Activated naive CD4-positive, alpha-beta T cell treated with anti-CD3 and anti-CD28 coated beads, Interleukin-2, amount 10 ng/mL, durations not matched to agents 7 days and 5 days (primary cell): ENCODE measurements around the gene ANK2.

Source experiments
- CTCF ChIA-PET: fragments of 350-600 bp; sonication (Branson Sonifier 250); formaldehyde crosslinking; loops from one replicate; lab custom pipeline; 2021; ENCODE audit warnings: antibody characterized with exemption; lab: Charles Lee
- DNase-seq: peaks from one replicate; pipeline ENCODE4 v3.0.0-alpha.2; 2020
- H3K27ac Mint-ChIP-seq: one replicate; pipeline ENCODE4 v1.8.0; 2021; ENCODE audit warnings: mild to moderate bottlenecking, moderate library complexity, mixed read lengths
- H3K27me3 Mint-ChIP-seq: one replicate; pipeline ENCODE4 v1.8.0; 2021; ENCODE audit warnings: mild to moderate bottlenecking, mixed read lengths
- H3K36me3 Mint-ChIP-seq: one replicate; pipeline ENCODE4 v1.8.0; 2021; ENCODE audit warnings: mixed read lengths
- H3K4me1 Mint-ChIP-seq: one replicate; pipeline ENCODE4 v1.8.0; 2021; ENCODE audit warnings: mixed read lengths
- H3K4me3 Mint-ChIP-seq: one replicate; pipeline ENCODE4 v1.8.0; 2021; ENCODE audit warnings: mild to moderate bottlenecking, moderate library complexity, mixed read lengths
- H3K9me3 Mint-ChIP-seq: one replicate; pipeline ENCODE4 v1.8.0; 2021; ENCODE audit warnings: mixed read lengths

ANK2 gene

GRCh38 chr4:113270520-113271319 is 221.3 kb downstream of the ANK2 start:
- Mint-ChIP-seq H3K4me1 (no peaks in the 10 kb centered on the region), H3K36me3 (no peaks in the 10 kb centered on the region), H3K9me3 (peaks cover 2% of the 10 kb centered on the region), H3K27me3 (peaks cover 5% of the 10 kb centered on the region), H3K4me3 (no peak overlapping the region), H3K27ac (no peak overlapping the region)
- DNase-seq, result no peak
- CTCF ChIA-PET, result no interaction called here

- H3K27ac Mint-ChIP-seq, result no peak overlapping the region
- CTCF ChIA-PET, result interaction anchor here (1.2 kb wide), 1 partner anchor 159 kb away, joined by 4 read pairs; no protein-coding TSS in a partner anchor
- H3K4me1 Mint-ChIP-seq, result no peaks in the 10 kb centered on the region
- H3K36me3 Mint-ChIP-seq, result no peaks in the 10 kb centered on the region
- H3K27me3 Mint-ChIP-seq, result peaks cover 5% of the 10 kb centered on the region
- peaks cover 2% of the 10 kb centered on the region for H3K9me3 Mint-ChIP-seq
- no peak overlapping the region for H3K4me3 Mint-ChIP-seq
- no peak for DNase-seq
These were observed 223.1 kb downstream of the ANK2 start for GRCh38 chr4:113272523-113272922.

GRCh38 chr4:113273721-113274220 is 224.3 kb downstream of the ANK2 start:
- H3K4me3 Mint-ChIP-seq, result no peak overlapping the region
- H3K27ac Mint-ChIP-seq, result no peak overlapping the region
- H3K9me3 Mint-ChIP-seq, result no peaks in the 10 kb centered on the region
- CTCF ChIA-PET, result interaction anchor here (1.2 kb wide), 1 partner anchor 157 kb away, joined by 4 read pairs; no protein-coding TSS in a partner anchor
- peaks cover 9% of the 10 kb centered on the region for H3K27me3 Mint-ChIP-seq
- H3K4me1 Mint-ChIP-seq, result no peaks in the 10 kb centered on the region
- no peaks in the 10 kb centered on the region for H3K36me3 Mint-ChIP-seq
- no peak for DNase-seq

- no peaks in the 10 kb centered on the region for H3K36me3 Mint-ChIP-seq
- H3K27me3 Mint-ChIP-seq, result peaks cover 4% of the 10 kb centered on the region
- no peak overlapping the region for H3K4me3 Mint-ChIP-seq
- H3K27ac Mint-ChIP-seq, result no peak overlapping the region
- no peaks in the 10 kb centered on the region for H3K9me3 Mint-ChIP-seq
- CTCF ChIA-PET, result no interaction called here
- DNase-seq, result no peak
- no peaks in the 10 kb centered on the region for H3K4me1 Mint-ChIP-seq
These were observed 227.2 kb downstream of the ANK2 start for GRCh38 chr4:113276464-113277170.

GRCh38 chr4:113278324-113278934 is 229.0 kb downstream of the ANK2 start:
- no peaks in the 10 kb centered on the region for H3K4me1 Mint-ChIP-seq
- H3K4me3 Mint-ChIP-seq, result no peak overlapping the region
- CTCF ChIA-PET, result interaction anchor here (0.6 to 1.7 kb wide), 6 partner anchors 9 to 310 kb away, joined by 3 to 7 read pairs (median 3); no protein-coding TSS in a partner anchor
- H3K36me3 Mint-ChIP-seq, result no peaks in the 10 kb centered on the region
- H3K27ac Mint-ChIP-seq, result no peak overlapping the region
- H3K9me3 Mint-ChIP-seq, result no peaks in the 10 kb centered on the region
- peak; percentile 71 for DNase-seq
- H3K27me3 Mint-ChIP-seq, result peaks cover 4% of the 10 kb centered on the region

- H3K4me3 Mint-ChIP-seq, result no peak overlapping the region
- no peaks in the 10 kb centered on the region for H3K4me1 Mint-ChIP-seq
- CTCF ChIA-PET, result no interaction called here
- DNase-seq, result no peak
- no peak overlapping the region for H3K27ac Mint-ChIP-seq
- H3K9me3 Mint-ChIP-seq, result no peaks in the 10 kb centered on the region
- peaks cover under 1% of the 10 kb centered on the region for H3K27me3 Mint-ChIP-seq
- no peaks in the 10 kb centered on the region for H3K36me3 Mint-ChIP-seq
These were observed 236.0 kb downstream of the ANK2 start for GRCh38 chr4:113285501-113285900.

GRCh38 chr4:113288257-113288656 is 238.8 kb downstream of the ANK2 start:
- no peak for DNase-seq
- no peaks in the 10 kb centered on the region for H3K36me3 Mint-ChIP-seq
- peaks cover 13% of the 10 kb centered on the region for H3K27me3 Mint-ChIP-seq
- H3K4me3 Mint-ChIP-seq, result no peak overlapping the region
- H3K27ac Mint-ChIP-seq, result no peak overlapping the region
- no peaks in the 10 kb centered on the region for H3K9me3 Mint-ChIP-seq
- CTCF ChIA-PET, result no interaction called here
- H3K4me1 Mint-ChIP-seq, result no peaks in the 10 kb centered on the region

GRCh38 chr4:113288696-113289095 is 239.2 kb downstream of the ANK2 start:
- H3K9me3 Mint-ChIP-seq, result no peaks in the 10 kb centered on the region
- CTCF ChIA-PET, result no interaction called here
- H3K36me3 Mint-ChIP-seq, result no peaks in the 10 kb centered on the region
- no peak overlapping the region for H3K4me3 Mint-ChIP-seq
- H3K27me3 Mint-ChIP-seq, result peaks cover 15% of the 10 kb centered on the region
- H3K4me1 Mint-ChIP-seq, result no peaks in the 10 kb centered on the region
- H3K27ac Mint-ChIP-seq, result no peak overlapping the region
- no peak for DNase-seq

GRCh38 chr4:113289766-113290165 is 240.3 kb downstream of the ANK2 start:
- CTCF ChIA-PET, result interaction anchor here (1.3 kb wide), 1 partner anchor 10 kb away, joined by 3 read pairs; no protein-coding TSS in a partner anchor

GRCh38 chr4:113290666-113291065 is 241.2 kb downstream of the ANK2 start:
- H3K4me1 Mint-ChIP-seq, result no peaks in the 10 kb centered on the region
- H3K36me3 Mint-ChIP-seq, result no peaks in the 10 kb centered on the region
- CTCF ChIA-PET, result no interaction called here
- no peak for DNase-seq
- H3K27ac Mint-ChIP-seq, result no peak overlapping the region
- no peaks in the 10 kb centered on the region for H3K9me3 Mint-ChIP-seq
- H3K27me3 Mint-ChIP-seq, result peaks cover 15% of the 10 kb centered on the region
- H3K4me3 Mint-ChIP-seq, result no peak overlapping the region

More at GRCh38 chr4:113289766-113290165, 240.3 kb downstream of the ANK2 start:
- no peak for DNase-seq
- Mint-ChIP-seq H3K4me3 (no peak overlapping the region), H3K36me3 (no peaks in the 10 kb centered on the region), H3K9me3 (no peaks in the 10 kb centered on the region), H3K27ac (no peak overlapping the region), H3K4me1 (no peaks in the 10 kb centered on the region), H3K27me3 (peaks cover 15% of the 10 kb centered on the region)

- Mint-ChIP-seq H3K4me1 (no peaks in the 10 kb centered on the region), H3K36me3 (no peaks in the 10 kb centered on the region), H3K27ac (no peak overlapping the region), H3K4me3 (no peak overlapping the region), H3K27me3 (peaks cover 15% of the 10 kb centered on the region), H3K9me3 (no peaks in the 10 kb centered on the region)
- DNase-seq, result no peak
- CTCF ChIA-PET, result no interaction called here
These were observed 243.1 kb downstream of the ANK2 start for GRCh38 chr4:113292371-113293042.

- CTCF ChIA-PET, result no interaction called here
- no peak overlapping the region for H3K4me3 Mint-ChIP-seq
- no peak overlapping the region for H3K27ac Mint-ChIP-seq
- peaks cover 18% of the 10 kb centered on the region for H3K27me3 Mint-ChIP-seq
- no peaks in the 10 kb centered on the region for H3K4me1 Mint-ChIP-seq
- H3K36me3 Mint-ChIP-seq, result no peaks in the 10 kb centered on the region
- DNase-seq, result no peak
- no peaks in the 10 kb centered on the region for H3K9me3 Mint-ChIP-seq
These were observed 243.6 kb downstream of the ANK2 start for GRCh38 chr4:113293043-113293560.

GRCh38 chr4:113293674-113294073 is 244.2 kb downstream of the ANK2 start:
- CTCF ChIA-PET, result no interaction called here
- Mint-ChIP-seq H3K9me3 (no peaks in the 10 kb centered on the region), H3K4me1 (no peaks in the 10 kb centered on the region), H3K4me3 (no peak overlapping the region), H3K36me3 (no peaks in the 10 kb centered on the region), H3K27me3 (peaks cover 18% of the 10 kb centered on the region), H3K27ac (no peak overlapping the region)
- no peak for DNase-seq
